ENCODE measurements around the gene PLRG1.
"Not testable (repeated sequence)": the region's sequence is repeated elsewhere in the genome, so short reads cannot be mapped to it uniquely, and the experiment has no call there.

Gene PLRG1

DNA sequence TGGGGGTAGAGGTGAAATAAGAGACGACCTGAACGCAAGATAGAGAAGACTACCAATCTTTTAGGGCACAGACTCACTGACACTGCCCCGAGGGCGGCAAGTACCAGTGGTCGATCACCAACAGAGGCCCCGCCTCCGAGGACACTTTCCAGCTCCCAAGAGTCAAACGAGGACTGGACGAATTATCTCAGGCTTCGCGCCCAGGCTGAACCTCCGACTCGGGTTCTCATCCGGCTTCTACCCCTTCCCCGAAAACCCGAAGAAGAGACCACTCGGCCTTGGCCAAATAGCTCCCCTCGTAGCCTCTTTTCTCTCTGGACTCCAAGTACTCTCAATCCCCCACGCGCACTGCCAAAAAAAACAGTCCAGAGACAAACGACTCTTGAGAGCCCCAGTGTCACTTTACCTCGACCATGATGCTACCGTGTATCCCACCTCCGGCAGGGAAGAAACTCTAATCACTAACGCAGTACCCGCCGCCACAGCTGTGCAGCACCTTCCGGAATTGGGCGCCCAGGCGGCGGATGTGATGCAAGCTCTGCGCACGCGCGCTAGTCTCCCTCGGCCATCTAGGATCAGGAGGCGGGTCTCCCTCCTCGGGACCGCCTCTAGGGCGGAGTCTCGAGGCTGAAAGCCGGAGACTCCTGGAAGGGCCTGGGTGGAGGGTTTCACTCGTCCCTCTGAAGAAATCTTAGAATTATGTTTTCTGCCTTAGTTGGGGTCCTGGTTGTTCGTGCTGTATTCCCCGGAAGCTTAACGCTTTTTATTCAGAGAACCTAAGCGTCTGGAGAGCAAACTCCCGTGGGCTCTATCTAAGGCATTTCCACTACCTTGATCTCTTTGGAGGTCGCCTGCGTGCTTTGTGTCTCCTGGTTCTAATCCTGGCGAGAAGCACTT is at the start of gene PLRG1:
PLRG1 (minus strand) TSS at position 507 of the 897 bp plus-strand sequence; CDS start at position 415, 92 bp downstream.
- peak; percentile 97 for DNase-seq (ENCODE audit: low spot score)

GRCh38 chr4:154597798-154598774 is 47.9 kb upstream of the PLRG1 start:
- no peak for DNase-seq (ENCODE audit: low spot score)

DNA sequence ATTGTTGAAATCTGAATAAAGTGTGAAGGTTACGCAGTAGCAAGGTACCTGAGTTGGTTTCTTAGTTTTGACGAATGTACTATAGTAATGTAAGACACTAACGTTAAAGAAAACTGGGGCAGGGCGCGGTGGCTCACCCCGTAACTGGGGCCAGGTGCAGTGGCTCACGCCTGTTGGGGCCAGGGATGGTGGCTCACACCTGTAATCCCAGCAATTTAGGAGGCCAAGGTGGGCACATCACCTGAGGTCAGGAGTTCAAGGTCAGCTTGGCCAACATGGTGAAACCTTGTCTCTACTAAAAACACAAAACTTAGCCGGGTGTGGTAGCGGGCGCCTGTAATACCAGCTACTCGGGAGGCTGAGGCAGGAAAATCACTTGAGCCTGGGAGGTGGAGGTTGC is 47.1 kb upstream of the PLRG1 start:
- DNase-seq (ENCODE audit: low spot score), result not testable (repeated sequence)

- no peak for DNase-seq (ENCODE audit: low spot score)
Observed at GRCh38 chr4:154595807-154596206, 45.6 kb upstream of the PLRG1 start.

DNA sequence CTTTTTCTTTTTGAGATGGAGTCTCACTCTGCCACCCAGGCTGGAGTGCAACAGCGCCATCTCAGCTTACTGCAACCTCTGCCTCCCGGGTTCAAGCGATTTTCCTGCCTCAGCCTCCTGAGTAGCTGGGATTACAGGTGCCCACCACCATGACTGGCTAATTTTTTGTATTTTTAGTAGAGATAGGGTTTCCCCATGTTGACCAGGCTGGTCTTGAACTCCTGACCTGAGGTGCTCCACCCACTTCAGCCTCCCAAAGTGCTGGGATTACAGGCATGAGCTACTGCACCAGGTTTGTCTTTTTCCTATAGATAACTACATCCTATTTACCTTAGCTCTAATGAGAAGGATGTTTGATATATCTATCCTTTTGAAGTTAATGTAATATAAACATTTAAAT is 44.1 kb upstream of the PLRG1 start:
- not testable (repeated sequence) for DNase-seq (ENCODE audit: low spot score)

DNA sequence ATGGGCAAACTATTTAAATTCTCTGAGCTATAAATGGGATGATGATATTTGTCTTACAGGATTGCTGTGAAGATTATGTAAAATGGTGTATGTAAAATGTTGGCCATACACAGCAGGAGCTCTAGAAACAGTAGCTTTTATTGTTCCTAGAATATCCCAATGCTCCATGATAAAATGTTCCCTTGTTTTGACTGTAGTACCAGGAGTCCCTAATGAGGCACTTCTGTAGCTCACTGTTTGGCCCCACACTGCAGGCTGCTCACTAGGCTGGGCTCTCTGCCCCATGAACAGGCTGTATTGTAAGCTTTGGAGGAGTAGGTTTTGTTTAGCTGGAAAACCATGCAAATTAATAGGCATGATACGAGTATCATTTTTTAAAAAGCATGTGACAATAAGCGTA is 43.7 kb upstream of the PLRG1 start:
- peak; percentile 78 for DNase-seq (ENCODE audit: low spot score)

DNA sequence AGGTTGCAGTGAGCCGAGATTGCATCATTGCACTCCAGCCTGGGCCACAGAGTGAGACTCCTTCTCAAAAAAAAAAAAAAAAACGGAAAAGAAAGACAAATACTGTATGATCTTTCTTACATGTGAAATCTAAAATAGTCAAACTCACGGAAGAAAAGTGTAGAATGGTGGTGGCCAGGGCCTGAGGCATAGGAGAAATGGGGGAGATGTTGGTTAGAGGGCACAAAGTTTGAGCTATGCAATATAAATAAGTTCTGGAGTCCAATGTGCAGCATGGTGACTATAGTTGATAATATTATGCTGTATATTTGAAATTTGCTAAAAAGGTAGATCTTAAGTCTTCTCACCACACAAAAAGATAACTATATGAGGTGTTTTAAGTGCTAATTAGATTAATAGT is 41.7 kb upstream of the PLRG1 start:
- no peak for DNase-seq (ENCODE audit: low spot score)

DNA sequence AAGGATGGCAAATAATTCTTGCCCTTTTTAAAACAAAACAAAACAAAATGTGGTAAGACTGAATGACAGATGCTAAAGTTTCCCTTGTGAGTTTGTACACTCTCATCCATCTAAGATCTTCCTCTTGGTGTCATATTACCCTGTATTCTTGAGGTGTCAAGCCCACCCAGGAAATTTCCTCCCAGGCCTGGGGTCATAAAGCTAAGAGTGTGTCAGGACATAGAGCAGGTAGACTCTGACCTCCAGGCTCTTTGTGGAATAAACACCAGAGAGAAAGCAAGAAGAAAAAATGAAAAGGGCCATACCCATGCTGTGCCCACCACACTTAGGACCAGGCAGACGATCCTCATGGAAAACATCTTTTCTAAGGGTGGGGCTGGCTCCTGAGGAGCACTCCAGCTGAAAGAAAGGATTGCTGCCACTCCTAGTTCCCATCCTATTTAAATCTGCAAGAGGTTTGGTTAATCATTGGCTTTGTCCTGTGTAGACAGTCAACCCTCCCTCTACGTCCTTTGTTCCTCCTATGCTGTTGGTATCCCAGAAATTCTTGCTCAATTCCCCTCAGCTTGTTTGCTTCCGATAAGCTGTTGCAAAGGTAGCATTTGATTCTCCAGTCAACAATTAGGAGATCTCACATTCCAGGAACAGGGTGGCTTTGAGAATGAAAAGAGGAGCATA is 40.3 kb upstream of the PLRG1 start, which contains the start of gene FGA:
FGA (minus strand) TSS at position 414 of the 678 bp plus-strand sequence; CDS start at position 359, 55 bp downstream.
- no peak for DNase-seq (ENCODE audit: low spot score)

DNA sequence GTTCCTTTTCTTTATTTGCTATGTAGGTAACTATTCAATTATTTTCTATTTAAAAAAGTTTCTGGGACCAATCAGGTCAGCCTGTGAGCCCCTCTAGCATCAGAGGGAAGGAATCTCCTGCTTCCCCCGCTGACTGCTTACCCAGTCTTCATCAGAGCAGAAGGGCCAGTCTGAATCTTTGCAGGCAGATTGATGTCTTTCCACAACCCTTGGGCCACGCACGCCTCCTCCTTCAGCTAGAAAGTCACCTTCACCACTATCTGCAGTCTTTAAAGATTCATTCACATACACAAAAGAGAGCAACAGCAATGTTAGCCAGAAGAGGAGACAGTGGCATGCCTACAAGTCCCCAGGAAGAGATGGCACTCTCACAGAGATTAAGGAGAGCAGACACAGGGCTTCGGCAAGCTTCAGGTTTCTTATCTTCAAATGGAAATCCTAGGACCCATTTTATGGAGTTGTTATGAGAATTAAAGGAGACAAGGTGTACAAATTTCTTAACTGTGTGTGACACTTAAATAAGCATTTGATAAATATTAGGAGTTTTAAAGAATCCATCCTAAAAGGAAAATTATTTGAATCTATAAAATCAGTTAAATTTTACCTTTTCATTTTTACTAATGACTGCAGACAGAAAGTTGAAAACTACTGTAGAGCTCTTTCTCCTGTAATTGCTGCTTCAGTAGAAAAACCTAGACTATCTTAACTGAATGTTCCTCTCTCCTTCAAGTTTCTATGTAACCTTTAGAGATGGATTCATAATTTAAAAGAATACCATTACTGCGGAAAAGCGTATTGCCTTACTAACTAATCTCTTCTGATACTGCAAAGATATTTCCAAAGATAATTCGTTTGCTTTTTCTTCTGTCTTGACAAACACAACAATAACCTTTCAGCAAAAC is 39.3 kb upstream of the PLRG1 start:
- DNase-seq (ENCODE audit: low spot score), result no peak

DNA sequence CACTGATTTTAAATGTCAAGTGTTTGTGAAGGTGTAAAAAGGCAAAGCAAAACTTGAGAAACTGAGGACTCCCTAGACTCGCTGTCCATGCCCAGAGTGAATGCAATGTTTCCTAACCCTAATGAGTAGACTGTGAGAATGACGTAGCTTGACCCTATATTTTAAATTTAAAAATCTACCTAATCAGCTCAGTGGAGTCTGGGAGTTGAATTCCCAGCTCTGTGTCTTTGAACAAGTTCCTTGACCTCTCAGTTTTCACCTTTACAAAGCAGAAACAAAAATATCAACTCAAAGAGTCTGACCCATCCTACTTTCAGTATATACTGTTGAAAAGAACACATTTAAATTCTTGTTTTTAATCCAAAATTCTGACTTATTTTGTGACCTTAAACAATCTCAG is 38.0 kb upstream of the PLRG1 start:
- no peak for DNase-seq (ENCODE audit: low spot score)

DNA sequence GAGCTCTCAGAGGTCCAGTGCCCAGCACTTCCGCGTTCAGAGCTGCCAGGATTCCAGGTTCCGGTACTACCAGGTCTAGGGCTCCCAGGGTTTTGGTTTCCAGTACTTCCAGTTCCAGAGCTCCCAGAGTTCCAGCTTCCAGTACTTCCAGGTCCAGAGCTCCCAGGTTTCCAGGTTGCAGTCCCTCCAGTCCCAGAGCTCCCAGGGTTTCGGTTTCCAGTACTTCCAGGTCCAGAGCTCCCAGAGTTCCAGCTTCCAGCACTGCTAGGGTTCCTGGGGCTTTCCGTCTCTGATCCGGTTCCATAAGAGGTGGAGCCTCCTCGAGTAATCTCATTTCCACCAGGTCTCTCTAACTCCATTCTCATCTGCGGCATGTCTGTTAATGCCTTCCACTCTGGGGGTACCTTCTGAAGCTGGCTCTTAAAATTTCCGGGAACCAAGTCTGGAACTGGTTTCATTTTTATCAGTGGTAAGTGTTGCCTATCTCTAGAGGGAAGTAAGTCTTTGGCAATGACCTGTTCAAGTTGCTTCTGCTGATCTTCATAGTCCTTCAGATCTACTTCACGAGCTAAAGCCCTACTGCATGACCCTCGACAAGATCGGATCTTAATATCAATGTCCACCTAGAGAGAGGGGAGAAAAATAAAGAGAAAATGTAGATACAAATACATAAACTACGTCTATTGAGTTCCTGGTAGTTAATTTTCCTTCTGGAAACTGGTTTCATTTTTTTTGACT is 36.3 kb upstream of the PLRG1 start:
- no peak for DNase-seq (ENCODE audit: low spot score)

DNA sequence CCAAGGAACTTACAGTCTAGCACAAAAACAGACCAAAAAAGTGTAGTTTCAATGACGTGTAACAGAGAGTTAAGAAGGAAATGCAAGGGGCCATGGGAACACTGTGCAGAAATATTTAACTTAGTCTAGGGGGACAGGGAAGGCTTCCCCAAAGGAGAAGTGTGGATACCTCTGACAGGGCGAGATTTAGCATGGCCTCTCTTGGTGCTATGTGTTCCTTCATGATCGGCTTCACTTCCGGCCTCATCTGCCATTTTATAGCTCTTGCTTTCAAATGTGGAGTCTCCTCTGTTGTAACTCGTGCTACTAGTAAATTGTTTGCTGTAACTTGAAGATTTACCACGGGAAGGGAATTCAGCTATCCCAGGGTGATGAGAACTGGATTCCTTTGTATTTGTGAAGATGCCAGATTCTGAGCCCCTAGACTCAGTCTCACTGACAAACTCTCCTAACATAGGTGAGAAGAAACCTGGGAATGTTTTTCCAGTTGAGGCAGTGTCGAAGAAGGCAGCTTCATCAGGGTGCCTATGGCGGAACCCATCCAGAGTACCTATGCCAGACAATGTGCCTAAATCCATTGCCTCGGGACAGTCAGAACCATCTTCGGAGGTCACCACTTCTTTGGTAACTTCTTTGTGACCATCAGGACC is 35.3 kb upstream of the PLRG1 start:
- no peak for DNase-seq (ENCODE audit: low spot score)

DNA sequence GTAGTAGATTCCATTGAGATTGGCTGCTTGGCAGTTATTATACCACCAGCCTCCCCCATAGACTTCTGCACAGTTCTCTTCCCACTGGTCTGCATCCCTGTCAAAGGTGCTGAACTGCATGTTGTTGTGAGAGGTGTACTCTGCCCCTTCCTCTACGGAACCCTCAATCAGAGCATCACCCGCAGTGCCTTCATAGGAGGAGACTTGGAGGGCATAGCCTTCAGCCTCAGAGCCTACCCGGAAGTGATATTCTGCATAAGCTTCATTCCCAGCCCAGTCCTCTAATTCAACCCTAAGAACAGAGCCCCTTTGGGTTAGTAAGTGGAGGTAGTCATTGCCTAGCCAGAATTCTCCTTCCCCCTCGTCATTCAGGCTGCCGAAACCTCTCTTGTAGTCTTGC is 34.1 kb upstream of the PLRG1 start:
- DNase-seq (ENCODE audit: low spot score), result no peak

DNA sequence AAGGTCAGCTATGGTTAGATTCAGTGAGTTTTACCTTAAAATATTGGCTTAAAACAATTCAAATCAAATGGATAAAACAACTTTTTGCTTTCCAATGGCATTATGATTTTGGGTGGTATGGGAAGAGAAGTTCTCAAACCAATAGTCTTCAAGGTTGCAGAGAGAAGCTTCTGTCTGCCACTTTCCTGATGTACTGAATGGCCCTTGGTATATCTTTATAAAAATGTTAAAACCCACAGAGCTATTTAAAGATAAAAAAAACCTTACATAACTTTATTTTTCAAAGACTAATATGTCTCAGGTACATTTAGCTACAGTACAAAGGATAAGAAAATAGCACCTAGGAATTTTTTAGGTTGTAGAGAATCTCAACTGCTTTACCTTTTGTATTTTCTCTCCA is 33.5 kb upstream of the PLRG1 start:
- no peak for DNase-seq (ENCODE audit: low spot score)

DNA sequence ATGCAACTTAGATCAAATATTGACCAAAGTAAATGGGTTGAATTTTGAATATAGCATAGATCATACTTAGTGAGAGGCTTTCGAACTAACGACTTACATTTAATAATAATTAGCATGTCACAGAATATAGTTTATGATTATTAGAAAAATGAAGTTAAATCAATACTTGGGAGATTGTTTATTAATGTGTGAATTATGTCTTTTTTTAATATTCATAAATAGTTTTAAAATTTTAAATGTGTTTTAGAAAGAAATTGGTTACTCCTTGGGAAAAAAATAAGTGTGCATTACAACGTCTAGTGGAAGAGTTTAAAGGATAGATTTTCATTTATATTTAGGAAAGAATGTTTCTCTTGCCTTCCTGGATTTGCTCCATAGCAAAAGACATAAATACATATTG is 33.0 kb upstream of the PLRG1 start:
- no peak for DNase-seq (ENCODE audit: low spot score)

DNA sequence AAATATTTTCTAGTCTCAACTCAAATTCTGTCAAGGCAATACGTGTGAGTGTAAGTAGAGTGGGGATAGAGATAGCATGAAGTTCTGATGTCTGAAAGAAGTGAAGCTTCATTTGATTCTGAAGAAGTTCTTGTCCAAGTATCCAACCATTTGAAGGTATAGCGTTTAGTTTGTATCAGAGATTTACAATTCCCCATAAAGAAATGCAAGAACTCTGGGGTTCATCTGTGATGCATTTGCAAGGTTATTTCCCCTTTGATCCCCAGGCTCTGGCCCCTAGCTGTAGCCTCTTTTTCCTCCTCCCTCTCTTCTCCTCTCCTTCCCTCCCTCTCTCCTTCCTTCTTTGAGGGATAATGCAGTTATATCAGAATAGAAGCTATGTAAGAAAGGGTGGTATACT is 32.5 kb upstream of the PLRG1 start:
- DNase-seq (ENCODE audit: low spot score), result no peak

DNA sequence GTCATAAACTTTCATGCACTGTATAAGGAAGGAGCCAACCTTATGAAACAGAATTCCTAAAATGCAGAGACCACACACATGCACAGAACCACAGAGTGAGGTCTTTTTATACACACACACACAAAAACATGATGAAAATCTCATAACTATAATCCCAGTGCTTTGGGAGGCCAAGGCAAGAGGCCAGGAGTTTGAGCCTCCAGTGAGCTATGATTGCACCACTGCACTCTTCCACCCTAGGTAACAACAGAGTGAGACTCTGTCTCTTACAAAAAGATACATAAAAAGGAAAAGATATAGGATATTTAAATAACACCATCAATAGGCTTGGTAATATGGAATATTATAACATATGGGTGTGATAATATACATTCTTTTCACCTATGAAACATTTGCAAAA is 29.7 kb upstream of the PLRG1 start:
- no peak for DNase-seq (ENCODE audit: low spot score)

- DNase-seq (ENCODE audit: low spot score), result no peak
Observed at GRCh38 chr4:154578919-154579318, 28.7 kb upstream of the PLRG1 start.

GRCh38 chr4:154577324-154577723 is 27.1 kb upstream of the PLRG1 start:
- DNase-seq (ENCODE audit: low spot score), result no peak

GRCh38 chr4:154574311-154574710 is 24.1 kb upstream of the PLRG1 start:
- no peak for DNase-seq (ENCODE audit: low spot score)
